ENCODE results near the gene PHF1.

PHF1 gene

DNA sequence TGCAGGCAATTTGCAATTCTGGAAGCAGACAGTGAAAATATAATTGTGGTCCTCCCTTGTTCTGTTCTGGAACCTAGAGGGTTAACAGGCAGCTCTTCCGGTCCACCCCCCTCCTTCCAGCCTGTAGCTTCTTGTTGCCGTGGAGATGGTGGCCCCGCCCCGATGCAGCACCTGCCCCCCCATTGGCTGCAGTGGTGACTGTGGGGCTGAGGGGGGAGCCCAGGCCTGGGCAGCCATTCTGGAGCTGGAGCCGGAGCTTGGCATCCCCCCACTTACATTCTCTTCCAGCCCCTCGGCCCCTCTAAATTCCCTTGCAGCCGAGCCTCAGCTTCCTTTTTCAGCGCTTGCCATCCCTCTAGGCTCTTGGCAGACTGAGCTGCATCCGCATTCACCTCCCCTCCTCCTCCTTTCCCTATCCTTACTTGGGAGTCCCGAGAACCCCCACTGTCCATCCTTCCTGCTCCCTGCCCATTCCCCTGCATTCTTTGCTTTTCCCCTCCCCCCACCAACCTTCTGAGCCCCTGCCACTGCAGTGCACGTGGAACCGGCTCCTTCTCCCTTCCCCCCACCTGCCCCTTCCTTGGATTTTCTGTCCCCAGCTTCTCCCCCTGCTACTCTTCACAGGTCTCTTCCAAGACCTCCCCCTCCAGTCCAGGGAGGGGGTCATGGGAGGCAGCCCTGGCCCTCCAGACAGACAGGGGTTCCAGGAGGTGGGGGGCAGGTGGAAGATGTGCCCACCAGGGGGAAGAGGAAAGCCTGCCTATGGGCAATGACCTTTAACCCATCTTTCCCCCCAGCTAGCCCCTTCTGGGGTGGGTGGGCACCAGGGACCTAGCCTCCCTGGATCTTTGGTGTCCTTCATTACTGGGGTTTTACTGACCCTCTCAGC lies 20.4 kb downstream of the PHF1 start:
- FAIRE-seq (peak; percentile 93), DNase-seq (ENCODE audit: insufficient read length, low spot score) (peak; percentile 94)
- no peak for TF ChIP-seq SPI1 (IDR thresholded peaks at IDR 0.05; ENCODE audit: low read depth, low read length)
- TF ChIP-seq PAX5 (IDR thresholded peaks at IDR 0.05; ENCODE audit: insufficient read depth, low read length, severe bottlenecking) = no peak
- TF ChIP-seq POU2F2 (IDR thresholded peaks at IDR 0.05; ENCODE audit: low read depth, low read length) = 0 out of 2 replicates have a peak, but pooled peaks have one; percentile 17
- TF ChIP-seq POLR2A (IDR thresholded peaks at IDR 0.05; ENCODE audit: low read depth, low read length) = no peak
- 0 out of 2 replicates have a peak, but pooled peaks have one; percentile 7 for TF ChIP-seq TAF1 (IDR thresholded peaks at IDR 0.05; ENCODE audit: low read depth, low read length)
- TF ChIP-seq POLR2AphosphoS5 (IDR thresholded peaks at IDR 0.05; ENCODE audit: low read depth, low read length) = no peak

DNA sequence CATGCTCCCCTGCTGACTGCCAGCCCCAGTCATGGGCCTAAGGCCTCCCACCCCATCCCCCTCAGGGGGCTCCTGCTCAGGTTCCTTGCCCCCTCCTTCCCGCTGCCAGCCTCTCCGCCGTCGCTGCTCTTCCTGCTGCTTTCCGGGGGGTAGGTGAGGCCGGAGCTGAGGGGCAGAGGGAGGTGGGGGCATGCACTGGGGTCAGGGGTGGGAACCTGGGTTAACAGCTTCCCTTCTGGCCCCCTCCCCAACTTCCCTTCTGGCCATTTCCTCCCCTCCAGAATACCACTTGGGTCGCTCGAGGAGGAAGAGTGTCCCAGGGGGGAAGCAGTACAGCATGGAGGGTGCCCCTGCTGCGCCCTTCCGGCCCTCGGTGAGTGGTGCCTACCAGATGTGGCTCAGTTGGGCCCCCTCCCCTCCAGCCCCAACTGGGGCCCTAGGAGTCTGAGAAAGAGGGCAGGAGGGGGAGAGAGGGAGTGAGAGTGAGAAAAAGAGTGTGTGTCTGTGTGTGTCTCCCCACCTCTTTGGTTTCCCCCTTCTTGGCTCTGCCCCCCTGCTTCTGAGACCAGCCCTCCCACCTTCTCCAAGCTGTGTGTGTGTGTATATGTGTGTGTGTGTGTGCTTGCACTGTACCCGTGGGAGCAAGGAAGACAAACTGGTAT lies 21.2 kb downstream of the PHF1 start:
- TF ChIP-seq POLR2AphosphoS5 (IDR thresholded peaks at IDR 0.05; ENCODE audit: low read depth, low read length) = no peak
- no peak for FAIRE-seq
- DNase-seq (ENCODE audit: insufficient read length, low spot score) = no peak

DNA sequence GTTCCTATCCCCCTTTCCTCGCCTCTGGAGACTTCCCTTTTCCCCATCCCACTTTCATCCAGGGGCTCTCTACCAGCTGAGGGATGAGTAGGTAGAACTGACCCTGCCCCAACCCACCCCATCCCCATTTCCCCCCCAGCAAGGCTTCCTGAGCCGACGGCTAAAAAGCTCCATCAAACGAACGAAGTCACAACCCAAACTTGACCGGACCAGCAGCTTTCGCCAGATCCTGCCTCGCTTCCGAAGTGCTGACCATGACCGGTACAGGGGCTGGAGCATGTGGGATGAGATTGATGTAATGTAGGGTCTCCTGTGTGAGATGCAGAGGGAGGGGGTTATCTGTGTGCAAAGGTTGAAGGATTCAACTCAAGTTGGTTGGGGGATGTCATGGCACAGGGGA lies 21.7 kb downstream of the PHF1 start:
- DNase-seq (ENCODE audit: insufficient read length, low spot score) = no peak
- FAIRE-seq = no peak

DNA sequence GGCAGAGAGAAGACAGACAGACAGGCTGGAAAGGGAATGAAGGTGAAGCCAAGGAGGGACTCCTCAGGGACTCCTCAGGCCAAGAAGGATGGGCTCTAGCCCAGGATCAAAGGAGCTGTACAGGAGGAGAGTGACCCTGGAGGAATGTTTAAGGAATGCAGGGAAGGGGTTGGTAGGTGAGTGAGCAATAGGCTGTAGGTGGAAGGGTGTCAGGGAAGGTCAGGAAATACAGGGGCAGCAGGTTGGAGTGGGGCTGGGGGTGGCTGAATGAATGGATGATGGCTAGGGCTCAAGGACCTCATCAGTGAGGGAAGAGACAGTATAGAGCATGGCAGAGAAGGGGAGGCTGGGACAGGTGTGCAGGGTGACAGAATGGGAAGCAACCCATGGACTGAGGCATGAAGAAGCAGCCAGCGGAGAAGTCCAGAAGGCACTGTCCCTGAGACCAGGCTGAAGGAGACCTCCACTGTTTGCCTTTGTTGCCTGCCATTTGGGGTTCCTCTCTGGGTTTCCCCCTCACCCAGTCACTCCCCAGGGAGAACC lies 22.3 kb downstream of the PHF1 start:
- no peak for DNase-seq (ENCODE audit: insufficient read length, low spot score)
- FAIRE-seq = no peak
- TF ChIP-seq SPI1 (IDR thresholded peaks at IDR 0.05; ENCODE audit: low read depth, low read length) (no peak), PAX5 (IDR thresholded peaks at IDR 0.05; ENCODE audit: insufficient read depth, low read length, severe bottlenecking) (no peak), POLR2A (IDR thresholded peaks at IDR 0.05; ENCODE audit: low read depth, low read length) (no peak), TAF1 (IDR thresholded peaks at IDR 0.05; ENCODE audit: low read depth, low read length) (no peak), POLR2AphosphoS5 (IDR thresholded peaks at IDR 0.05; ENCODE audit: low read depth, low read length) (no peak), POU2F2 (IDR thresholded peaks at IDR 0.05; ENCODE audit: low read depth, low read length) (no peak)

More for the DNA sequence above, 21.7 kb downstream of the PHF1 start:
- no peak for TF ChIP-seq POLR2AphosphoS5 (IDR thresholded peaks at IDR 0.05; ENCODE audit: low read depth, low read length)
- TF ChIP-seq PAX5 (IDR thresholded peaks at IDR 0.05; ENCODE audit: insufficient read depth, low read length, severe bottlenecking) = no peak
- no peak for TF ChIP-seq POLR2A (IDR thresholded peaks at IDR 0.05; ENCODE audit: low read depth, low read length)
- TF ChIP-seq POU2F2 (IDR thresholded peaks at IDR 0.05; ENCODE audit: low read depth, low read length) = no peak
- no peak for TF ChIP-seq SPI1 (IDR thresholded peaks at IDR 0.05; ENCODE audit: low read depth, low read length)
- TF ChIP-seq TAF1 (IDR thresholded peaks at IDR 0.05; ENCODE audit: low read depth, low read length) = no peak

- FAIRE-seq = no peak
- TF ChIP-seq POLR2AphosphoS5 (IDR thresholded peaks at IDR 0.05; ENCODE audit: low read depth, low read length) (no peak), PAX5 (IDR thresholded peaks at IDR 0.05; ENCODE audit: insufficient read depth, low read length, severe bottlenecking) (no peak), POLR2A (IDR thresholded peaks at IDR 0.05; ENCODE audit: low read depth, low read length) (no peak), POU2F2 (IDR thresholded peaks at IDR 0.05; ENCODE audit: low read depth, low read length) (no peak), TAF1 (IDR thresholded peaks at IDR 0.05; ENCODE audit: low read depth, low read length) (no peak), SPI1 (IDR thresholded peaks at IDR 0.05; ENCODE audit: low read depth, low read length) (no peak)
- DNase-seq (ENCODE audit: insufficient read length, low spot score) = no peak
Observed at GRCh38 chr6:33433544-33434191, 22.9 kb downstream of the PHF1 start.

DNA sequence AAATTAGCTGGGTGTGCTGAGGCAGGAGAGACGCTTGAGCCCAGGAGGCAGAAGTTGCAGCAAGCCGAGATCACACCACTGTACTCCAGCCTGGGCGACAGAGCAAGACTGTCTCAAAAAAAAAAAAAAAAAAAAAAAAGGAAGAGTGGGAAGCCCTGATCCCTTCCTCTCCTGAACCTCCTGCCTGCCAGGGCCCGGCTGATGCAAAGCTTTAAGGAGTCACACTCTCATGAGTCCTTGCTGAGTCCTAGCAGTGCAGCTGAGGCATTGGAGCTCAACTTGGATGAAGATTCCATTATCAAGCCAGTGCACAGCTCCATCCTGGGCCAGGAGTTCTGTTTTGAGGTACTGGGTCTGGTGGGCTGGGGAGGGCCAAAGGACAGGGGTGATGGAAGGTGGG lies 24.1 kb downstream of the PHF1 start:
- TF ChIP-seq POLR2A (IDR thresholded peaks at IDR 0.05; ENCODE audit: low read depth, low read length) = no peak
- TF ChIP-seq PAX5 (IDR thresholded peaks at IDR 0.05; ENCODE audit: insufficient read depth, low read length, severe bottlenecking) = no peak
- TF ChIP-seq SPI1 (IDR thresholded peaks at IDR 0.05; ENCODE audit: low read depth, low read length) = no peak

DNA sequence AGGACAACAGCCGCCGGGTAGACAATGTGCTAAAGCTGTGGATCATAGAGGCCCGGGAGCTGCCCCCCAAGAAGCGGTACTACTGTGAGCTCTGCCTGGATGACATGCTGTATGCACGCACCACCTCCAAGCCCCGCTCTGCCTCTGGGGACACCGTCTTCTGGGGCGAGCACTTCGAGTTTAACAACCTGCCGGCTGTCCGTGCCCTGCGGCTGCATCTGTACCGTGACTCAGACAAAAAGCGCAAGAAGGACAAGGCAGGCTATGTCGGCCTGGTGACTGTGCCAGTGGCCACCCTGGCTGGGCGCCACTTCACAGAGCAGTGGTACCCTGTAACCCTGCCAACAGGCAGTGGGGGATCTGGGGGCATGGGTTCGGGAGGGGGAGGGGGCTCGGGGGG lies 26.9 kb downstream of the PHF1 start:
- DNase-seq (ENCODE audit: insufficient read length, low spot score) (no peak), FAIRE-seq (no peak)
- TF ChIP-seq PAX5 (IDR thresholded peaks at IDR 0.05; ENCODE audit: insufficient read depth, low read length, severe bottlenecking) (no peak), POLR2AphosphoS5 (IDR thresholded peaks at IDR 0.05; ENCODE audit: low read depth, low read length) (no peak), POLR2A (IDR thresholded peaks at IDR 0.05; ENCODE audit: low read depth, low read length) (no peak), POU2F2 (IDR thresholded peaks at IDR 0.05; ENCODE audit: low read depth, low read length) (no peak), TAF1 (IDR thresholded peaks at IDR 0.05; ENCODE audit: low read depth, low read length) (no peak), SPI1 (IDR thresholded peaks at IDR 0.05; ENCODE audit: low read depth, low read length) (no peak)

More for the DNA sequence above, 24.1 kb downstream of the PHF1 start:
- FAIRE-seq (no peak), DNase-seq (ENCODE audit: insufficient read length, low spot score) (no peak)

DNA sequence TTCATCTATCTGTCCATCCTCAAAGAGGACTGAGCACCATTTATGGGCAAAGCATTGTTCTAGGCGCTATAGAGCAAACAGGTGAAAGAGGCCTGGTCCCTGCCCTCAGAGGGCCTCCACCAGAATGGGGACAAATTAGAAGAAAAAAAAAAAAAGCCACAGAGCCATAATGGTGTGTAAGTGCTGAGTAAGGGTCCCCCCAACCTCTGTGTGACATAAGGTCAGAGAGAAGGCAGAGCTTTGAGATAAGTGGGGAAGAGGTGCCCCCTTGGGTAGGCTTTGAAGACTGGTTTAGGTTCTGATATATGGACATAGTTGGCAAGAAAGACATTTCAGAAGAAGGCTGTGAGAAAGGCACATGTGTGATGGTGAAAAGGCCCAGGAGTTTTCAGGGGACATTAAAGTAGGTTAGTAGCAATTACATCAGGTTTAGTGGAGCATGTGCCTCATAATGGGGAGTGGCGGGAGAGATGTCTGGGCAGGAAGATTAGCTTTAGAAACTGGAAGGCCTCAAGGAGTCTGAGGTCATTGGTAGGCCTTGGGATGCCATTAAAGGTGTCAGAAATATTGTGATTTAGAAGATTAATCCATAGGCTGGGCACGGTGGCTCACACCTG lies 28.3 kb downstream of the PHF1 start:
- TF ChIP-seq POLR2AphosphoS5 (IDR thresholded peaks at IDR 0.05; ENCODE audit: low read depth, low read length) = no peak
- no peak for TF ChIP-seq SPI1 (IDR thresholded peaks at IDR 0.05; ENCODE audit: low read depth, low read length)
- no peak for FAIRE-seq
- no peak for DNase-seq (ENCODE audit: insufficient read length, low spot score)

DNA sequence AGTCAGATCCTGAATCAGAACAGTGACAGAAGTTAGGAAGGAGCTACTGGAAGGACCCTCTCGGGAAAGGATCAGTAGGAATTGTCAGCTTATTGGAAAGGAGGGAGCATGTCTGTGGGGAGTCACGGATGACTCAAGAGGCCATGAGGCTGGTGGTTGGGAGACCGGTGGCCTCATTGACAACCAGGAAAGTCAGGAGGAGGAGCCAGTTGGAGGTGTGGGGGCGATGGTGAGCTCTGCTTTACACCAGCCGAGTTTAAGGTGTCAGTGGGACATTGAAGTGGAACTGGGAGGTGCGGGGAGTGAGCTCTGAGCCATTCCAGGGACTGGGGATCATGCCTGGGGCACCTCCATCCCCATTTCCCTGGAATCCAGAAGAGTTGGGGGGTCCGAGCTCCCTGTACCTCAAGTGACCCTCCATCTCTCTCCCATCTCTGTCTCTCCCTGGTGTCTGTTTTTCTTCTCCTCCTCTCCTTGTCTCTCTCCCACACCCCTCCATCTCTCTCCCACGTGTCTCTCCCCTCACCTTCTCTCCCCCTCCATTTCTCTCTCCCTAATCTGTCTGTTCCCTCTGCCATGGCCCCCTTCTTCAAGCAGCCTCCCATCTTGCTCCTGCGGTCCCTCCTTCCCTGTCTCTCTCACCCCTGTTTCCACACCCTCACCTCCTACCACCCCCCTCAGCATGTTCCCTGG lies 29.3 kb downstream of the PHF1 start:
- TF ChIP-seq PAX5 (IDR thresholded peaks at IDR 0.05; ENCODE audit: insufficient read depth, low read length, severe bottlenecking) (no peak), POLR2A (IDR thresholded peaks at IDR 0.05; ENCODE audit: low read depth, low read length) (no peak), POLR2AphosphoS5 (IDR thresholded peaks at IDR 0.05; ENCODE audit: low read depth, low read length) (no peak), SPI1 (IDR thresholded peaks at IDR 0.05; ENCODE audit: low read depth, low read length) (no peak)
- FAIRE-seq = no peak
- DNase-seq (ENCODE audit: insufficient read length, low spot score) = no peak
